PFSK-1 (cell line): ENCODE measurements around the gene PIGM.

Experiments used
- POLR2AphosphoS5 ChIP-seq: IDR thresholded peaks from 2 replicates; pipeline ENCODE4 v1.6.1; 2012; ENCODE audit warnings: low read depth, mild to moderate bottlenecking, control low read depth, low read length, moderate library complexity
- TAF1 ChIP-seq: IDR thresholded peaks from 2 replicates; pipeline ENCODE4 v1.6.1; 2012; ENCODE audit warnings: low read length, control low read depth, borderline replicate concordance; ENCODE audit not compliant: insufficient read depth

- no peak for TF ChIP-seq TAF1
- TF ChIP-seq POLR2AphosphoS5: no peak
Observed at GRCh38 chr1:160064746-160065145, 33.0 kb upstream of the PIGM start.
